Measurements from ENCODE around the gene HTR1D. TPM values are rescaled to one million over a fixed set of nuclear protein-coding genes. Genes with fewer than 3 reads are reported as not detected.

The HTR1D gene
- total and polyA plus RNA-seq, 2 experiments from 2014 or later, result not detected

- Histone ChIP-seq H4K20me1 (ENCODE audit: insufficient read depth) (peaks cover 17% of the 10 kb centered on the region), H3K36me3 (ENCODE audit: low read depth) (no peaks in the 10 kb centered on the region), H3K9me2 (ENCODE audit: insufficient read depth) (no peaks in the 10 kb centered on the region), H3F3A (ENCODE audit: insufficient read depth) (peaks cover 37% of the 10 kb centered on the region), H3K9me3 (ENCODE audit: low read depth) (no peaks in the 10 kb centered on the region), H3K4me1 (ENCODE audit: insufficient read depth) (peaks cover 30% of the 10 kb centered on the region), H2AFZ (peak overlapping the region; percentile 45), H3K4me2 (ENCODE audit: unreplicated experiment) (peak overlapping the region; percentile 84), H3K79me2 (ENCODE audit: insufficient read depth) (peaks cover 37% of the 10 kb centered on the region), H3K4me3 (peak overlapping the region; percentile 75), H3K9ac (peak overlapping the region; percentile 95), H3K27me3 (replicated peaks; ENCODE audit: insufficient read depth) (no peaks in the 10 kb centered on the region), H3K27ac (peak overlapping the region; percentile 94)
- no peak for DNase-seq
- in situ Hi-C loops (cut with MboI), result no loop called here
- 17 to 19% methylated on average over 14 of the region's 14 CpGs for WGBS, 2 experiments (ENCODE audit: low coverage in 1 of 2, low lambda C conversion rate in 2 of 2, missing lambda C conversion rate in 2 of 2)
- TF ChIP-seq EZH2 (IDR thresholded peaks at IDR 0.05; ENCODE audit: insufficient read depth, poor library complexity, severe bottlenecking) (no peak), EZH2phosphoT487 (IDR thresholded peaks at IDR 0.05; ENCODE audit: insufficient read depth, low read depth) (no peak)
Observed at GRCh38 chr1:23169195-23169575, 48.1 kb downstream of the HTR1D start.

- in situ Hi-C loops (cut with MboI), result no loop called here
Observed at GRCh38 chr1:23168445-23169194, 48.7 kb downstream of the HTR1D start, which contains the start of gene LUZP1. LUZP1 (minus strand) TSS chr1:23168856.

GRCh38 chr1:23168079-23168444, 49.2 kb downstream of the HTR1D start:
- in situ Hi-C loops (cut with MboI), result no loop called here
- Histone ChIP-seq H3K36me3 (ENCODE audit: low read depth) (no peaks in the 10 kb centered on the region), H3K79me2 (ENCODE audit: insufficient read depth) (peaks cover 48% of the 10 kb centered on the region), H3F3A (ENCODE audit: insufficient read depth) (peaks cover 37% of the 10 kb centered on the region), H3K4me2 (ENCODE audit: unreplicated experiment) (peak overlapping the region; percentile 86), H3K4me1 (ENCODE audit: insufficient read depth) (peaks cover 38% of the 10 kb centered on the region), H4K20me1 (ENCODE audit: insufficient read depth) (peaks cover 17% of the 10 kb centered on the region), H3K27ac (peak overlapping the region; percentile 94), H3K9me3 (ENCODE audit: low read depth) (no peaks in the 10 kb centered on the region), H3K4me3 (peak overlapping the region; percentile 75), H3K9me2 (ENCODE audit: insufficient read depth) (no peaks in the 10 kb centered on the region), H2AFZ (no peak overlapping the region), H3K27me3 (replicated peaks; ENCODE audit: insufficient read depth) (no peaks in the 10 kb centered on the region), H3K9ac (peak overlapping the region; percentile 95)
- peak; percentile 69 for DNase-seq
- TF ChIP-seq EZH2phosphoT487 (IDR thresholded peaks at IDR 0.05; ENCODE audit: insufficient read depth, low read depth), result no peak
- TF ChIP-seq EZH2 (IDR thresholded peaks at IDR 0.05; ENCODE audit: insufficient read depth, poor library complexity, severe bottlenecking), result no peak
- WGBS, 2 experiments (ENCODE audit: low coverage in 1 of 2, low lambda C conversion rate in 2 of 2, missing lambda C conversion rate in 2 of 2), result 0 to 2% methylated on average over 3 to 34 of the region's 49 CpGs

More at GRCh38 chr1:23168445-23169194, 48.7 kb downstream of the HTR1D start, which contains the start of gene LUZP1:
- Histone ChIP-seq H3K4me3 (peak within 1 kb of the TSS; percentile 75), H3K27me3 (replicated peaks; ENCODE audit: insufficient read depth) (no peaks in the 10 kb centered on the region), H4K20me1 (ENCODE audit: insufficient read depth) (peaks cover 17% of the 10 kb centered on the region), H3F3A (ENCODE audit: insufficient read depth) (peaks cover 37% of the 10 kb centered on the region), H3K9me2 (ENCODE audit: insufficient read depth) (no peaks in the 10 kb centered on the region), H2AFZ (peak within 1 kb of the TSS; percentile 45), H3K4me2 (ENCODE audit: unreplicated experiment) (peak within 1 kb of the TSS; percentile 86), H3K79me2 (ENCODE audit: insufficient read depth) (peaks cover 43% of the 10 kb centered on the region), H3K27ac (peak within 1 kb of the TSS; percentile 94), H3K9ac (peak within 1 kb of the TSS; percentile 95), H3K9me3 (ENCODE audit: low read depth) (no peaks in the 10 kb centered on the region), H3K4me1 (ENCODE audit: insufficient read depth) (peaks cover 33% of the 10 kb centered on the region), H3K36me3 (ENCODE audit: low read depth) (no peaks in the 10 kb centered on the region)
- TF ChIP-seq EZH2 (IDR thresholded peaks at IDR 0.05; ENCODE audit: insufficient read depth, poor library complexity, severe bottlenecking) (no peak), EZH2phosphoT487 (IDR thresholded peaks at IDR 0.05; ENCODE audit: insufficient read depth, low read depth) (no peak)
- 2 to 7% methylated on average over 26 to 56 of the region's 56 CpGs for WGBS, 2 experiments (ENCODE audit: low coverage in 1 of 2, low lambda C conversion rate in 2 of 2, missing lambda C conversion rate in 2 of 2)
- DNase-seq, result peak; percentile 90

GRCh38 chr1:23167353-23168078, 49.8 kb downstream of the HTR1D start:
- peaks cover 17% of the 10 kb centered on the region for H4K20me1 ChIP-seq (ENCODE audit: insufficient read depth)
- no peaks in the 10 kb centered on the region for H3K9me2 ChIP-seq (ENCODE audit: insufficient read depth)
- in situ Hi-C loops (cut with MboI), result no loop called here
- no peaks in the 10 kb centered on the region for H3K9me3 ChIP-seq (ENCODE audit: low read depth)
- H2AFZ ChIP-seq, result peak overlapping the region; percentile 39; the same call in 1 of the 2 replicates
- TF ChIP-seq EZH2phosphoT487 (IDR thresholded peaks at IDR 0.05; ENCODE audit: insufficient read depth, low read depth) (no peak), EZH2 (IDR thresholded peaks at IDR 0.05; ENCODE audit: insufficient read depth, poor library complexity, severe bottlenecking) (no peak)
- H3K27me3 ChIP-seq (replicated peaks; ENCODE audit: insufficient read depth), result no peaks in the 10 kb centered on the region
- peaks cover 38% of the 10 kb centered on the region for H3K4me1 ChIP-seq (ENCODE audit: insufficient read depth)
- H3F3A ChIP-seq (ENCODE audit: insufficient read depth), result peaks cover 37% of the 10 kb centered on the region
- H3K27ac ChIP-seq, result peak overlapping the region; percentile 94
- no peaks in the 10 kb centered on the region for H3K36me3 ChIP-seq (ENCODE audit: low read depth)
- H3K9ac ChIP-seq, result peak overlapping the region; percentile 95
- DNase-seq, result peak; percentile 74
- H3K4me2 ChIP-seq (ENCODE audit: unreplicated experiment), result peak overlapping the region; percentile 86
- H3K79me2 ChIP-seq (ENCODE audit: insufficient read depth), result peaks cover 54% of the 10 kb centered on the region
- WGBS, 2 experiments (ENCODE audit: low coverage in 1 of 2, low lambda C conversion rate in 2 of 2, missing lambda C conversion rate in 2 of 2), result 1 to 4% methylated on average over 38 to 39 of the region's 45 CpGs
- H3K4me3 ChIP-seq, result peak overlapping the region; percentile 75
